GM19043 (cell line): ENCODE results near the gene CACNA1D.
"Not testable (repeated sequence)": the region's sequence is repeated elsewhere in the genome, so short reads cannot be mapped to it uniquely, and the experiment has no call there.

Experiments
- ATAC-seq: cut with Tn5 transposase; IDR thresholded peaks from one replicate; pipeline ENCODE4 v1.9.1; 2021; ENCODE audit warnings: low read depth; ENCODE audit not compliant: unreplicated experiment

Gene CACNA1D

GRCh38 chr3:53606793-53607192 is 112.4 kb downstream of the CACNA1D start:
- no peak for ATAC-seq

GRCh38 chr3:53612508-53612907 is 118.1 kb downstream of the CACNA1D start:
- no peak for ATAC-seq

- ATAC-seq = no peak
Observed at GRCh38 chr3:53613125-53613524, 118.7 kb downstream of the CACNA1D start.

- ATAC-seq = no peak
Observed at GRCh38 chr3:53614307-53614706, 119.9 kb downstream of the CACNA1D start.

GRCh38 chr3:53616321-53616720 is 121.9 kb downstream of the CACNA1D start:
- ATAC-seq = no peak

GRCh38 chr3:53616971-53617892 is 122.8 kb downstream of the CACNA1D start:
- no peak for ATAC-seq

- no peak for ATAC-seq
Observed at GRCh38 chr3:53617893-53618523, 123.6 kb downstream of the CACNA1D start.

- no peak for ATAC-seq
Observed at GRCh38 chr3:53618524-53618906, 124.1 kb downstream of the CACNA1D start.

- ATAC-seq = no peak
Observed at GRCh38 chr3:53618936-53619335, 124.5 kb downstream of the CACNA1D start.

- no peak for ATAC-seq
Observed at GRCh38 chr3:53624061-53624857, 129.8 kb downstream of the CACNA1D start.

GRCh38 chr3:53626876-53627275 is 132.5 kb downstream of the CACNA1D start:
- no peak for ATAC-seq

GRCh38 chr3:53628536-53629401 is 134.4 kb downstream of the CACNA1D start:
- ATAC-seq = no peak

- no peak for ATAC-seq
Observed at GRCh38 chr3:53629402-53629723, 135.0 kb downstream of the CACNA1D start.

- no peak for ATAC-seq
Observed at GRCh38 chr3:53630547-53630946, 136.1 kb downstream of the CACNA1D start.

GRCh38 chr3:53633197-53633787 is 138.9 kb downstream of the CACNA1D start:
- ATAC-seq = no peak

GRCh38 chr3:53635041-53635440 is 140.6 kb downstream of the CACNA1D start:
- no peak for ATAC-seq

- not testable (repeated sequence) for ATAC-seq
Observed at GRCh38 chr3:53638806-53639205, 144.4 kb downstream of the CACNA1D start.

- ATAC-seq = no peak
Observed at GRCh38 chr3:53641397-53641796, 147.0 kb downstream of the CACNA1D start.

- ATAC-seq = no peak
Observed at GRCh38 chr3:53642211-53642610, 147.8 kb downstream of the CACNA1D start.

- no peak for ATAC-seq
Observed at GRCh38 chr3:53643757-53644156, 149.3 kb downstream of the CACNA1D start.
